ENCODE results near the gene MTFR1L. TPM values are rescaled to one million over a fixed set of nuclear protein-coding genes. Genes with fewer than 3 reads are reported as not detected.

The MTFR1L gene
- total RNA-seq, 1 experiment from 2014 or later = 32.5 TPM

- Histone ChIP-seq H3K9ac (ENCODE audit: extremely low read depth, insufficient read length, low read length) (no peak overlapping the region), H4K8ac (replicated peaks; ENCODE audit: insufficient read length, low read depth, low read length) (no peak overlapping the region), H3K79me2 (ENCODE audit: insufficient read depth, low read length) (no peaks in the 10 kb centered on the region), H2AFZ (ENCODE audit: low read length) (no peak overlapping the region), H2BK5ac (ENCODE audit: insufficient read length, low read length) (no peak overlapping the region), H3K18ac (ENCODE audit: insufficient read length, low read depth, low read length) (no peak overlapping the region), H2AK5ac (ENCODE audit: insufficient read length, low read length) (no peak overlapping the region), H3K4ac (ENCODE audit: low read depth, low read length) (no peak overlapping the region), H3K4me1 (ENCODE audit: insufficient read depth, low read length) (no peaks in the 10 kb centered on the region), H2BK12ac (ENCODE audit: insufficient read length, low read depth, low read length) (no peak overlapping the region), H3K23me2 (ENCODE audit: insufficient read length, low read depth, low read length, poor library complexity, severe bottlenecking) (no peaks in the 10 kb centered on the region), H2BK15ac (ENCODE audit: low read depth, low read length) (no peak overlapping the region), H3K14ac (ENCODE audit: insufficient read depth, low read length) (no peak overlapping the region), H3K4me2 (ENCODE audit: insufficient read depth, insufficient read length, low read length) (no peak overlapping the region), H4K5ac (ENCODE audit: insufficient read length, low read depth, low read length) (no peak overlapping the region), H4K91ac (ENCODE audit: insufficient read length, low read depth, low read length) (no peak overlapping the region), H3K23ac (ENCODE audit: insufficient read length, low read depth, low read length) (no peak overlapping the region), H3K27me3 (ENCODE audit: insufficient read depth, low read length) (no peaks in the 10 kb centered on the region), H3T11ph (ENCODE audit: low read length) (no peak overlapping the region), H3K9me3 (ENCODE audit: control insufficient read depth, low read depth, low read length) (no peaks in the 10 kb centered on the region), H3K27ac (ENCODE audit: insufficient read length, low read depth, low read length) (no peak overlapping the region), H3K56ac (ENCODE audit: insufficient read length, low read depth, low read length) (no peak overlapping the region), H2BK120ac (ENCODE audit: low read depth, low read length, poor library complexity, severe bottlenecking) (no peak overlapping the region), H3K79me1 (ENCODE audit: insufficient read depth, low read depth, low read length, poor library complexity, severe bottlenecking) (no peaks in the 10 kb centered on the region), H2BK20ac (ENCODE audit: low read depth, low read length, poor library complexity, severe bottlenecking) (no peak overlapping the region), H4K20me1 (ENCODE audit: control insufficient read depth, insufficient read depth, insufficient read length) (no peaks in the 10 kb centered on the region)
- Mint-ChIP-seq H3K4me1 (no peaks in the 10 kb centered on the region), H3K9me3 (no peaks in the 10 kb centered on the region), H3K27me3 (ENCODE audit: low read depth) (no peaks in the 10 kb centered on the region; the same call in 1 of the 2 replicates), H3K4me3 (no peak overlapping the region), H3K27ac (no peak overlapping the region), H3K36me3 (ENCODE audit: insufficient read depth in 1 of 3, low read depth in 3 of 3) (peaks cover 11 to 65% (median 56%) of the 10 kb centered on the region in 3 experiments; a peak in 6 of 7 replicates)
- no peak for TF ChIP-seq CTCF (conservative IDR thresholded peaks at IDR 0.05)
- WGBS (ENCODE audit: extremely low coverage, insufficient read length, low lambda C conversion rate) = no CpG with 5 or more reads among the region's 3 CpGs
- no peak for DNase-seq
Measured at GRCh38 chr1:25828491-25828890, 8.7 kb downstream of the MTFR1L start.
